Stimulated activated CD8-positive, alpha-beta memory T cell treated with anti-CD3 and anti-CD28 coated beads, Interleukin-15, amount 100 ng/mL, for 48 hours (primary cell): Measurements from ENCODE around the gene EVC.

Experiments
- DNase-seq, 2 donors: peaks; one replicate each; pipeline ENCODE4 v3.0.0-alpha.2; 2020; ENCODE audit warnings: low read depth in 2 of 2

EVC gene

DNA sequence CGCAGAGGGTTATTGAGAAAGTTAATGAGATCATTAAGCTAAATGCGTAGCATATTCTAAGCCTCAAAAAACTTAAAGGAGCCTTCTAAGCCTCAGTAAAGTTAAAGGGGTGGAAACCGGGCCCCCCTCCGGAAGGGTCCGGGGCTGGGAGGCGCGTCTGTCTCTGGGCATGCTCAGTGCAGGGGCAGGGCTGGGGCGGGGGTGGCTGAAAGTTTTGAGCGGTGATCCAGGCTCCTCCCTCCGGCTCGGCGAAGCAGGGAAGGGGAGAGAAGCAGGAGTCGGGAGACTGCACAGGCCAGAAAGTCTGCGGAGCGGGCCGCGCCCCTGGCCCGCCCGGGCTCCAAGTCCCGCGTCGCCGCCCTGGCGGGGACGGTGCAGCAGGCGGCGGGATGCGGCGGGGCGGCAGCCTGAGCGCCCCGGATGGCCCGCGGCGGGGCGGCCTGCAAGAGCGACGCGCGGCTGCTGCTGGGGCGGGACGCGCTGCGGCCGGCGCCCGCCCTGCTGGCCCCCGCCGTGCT, at the start of gene EVC:
EVC (plus strand) TSS at position 241 of the 518 bp plus-strand sequence; CDS start at position 421, 180 bp downstream.
- no peak for DNase-seq

DNA sequence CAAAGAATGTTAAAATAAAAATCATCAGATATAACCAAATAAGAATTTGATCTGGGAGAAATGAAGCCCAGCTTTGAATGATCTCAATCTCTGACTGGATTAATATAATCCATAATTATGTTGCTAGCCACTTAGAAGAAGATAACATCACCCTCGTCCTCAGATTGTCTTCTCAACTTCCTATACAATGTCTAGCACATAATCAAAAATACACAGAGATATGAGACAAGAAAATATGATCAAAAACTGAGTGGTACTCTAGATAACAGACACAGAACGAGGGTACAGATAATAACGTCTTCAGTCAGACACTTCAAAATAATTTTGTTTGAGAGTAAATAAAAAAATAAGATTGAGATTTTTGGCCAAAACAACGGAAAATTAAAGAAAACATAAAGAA, 49.8 kb upstream of the EVC start:
- DNase-seq: no peak

DNA sequence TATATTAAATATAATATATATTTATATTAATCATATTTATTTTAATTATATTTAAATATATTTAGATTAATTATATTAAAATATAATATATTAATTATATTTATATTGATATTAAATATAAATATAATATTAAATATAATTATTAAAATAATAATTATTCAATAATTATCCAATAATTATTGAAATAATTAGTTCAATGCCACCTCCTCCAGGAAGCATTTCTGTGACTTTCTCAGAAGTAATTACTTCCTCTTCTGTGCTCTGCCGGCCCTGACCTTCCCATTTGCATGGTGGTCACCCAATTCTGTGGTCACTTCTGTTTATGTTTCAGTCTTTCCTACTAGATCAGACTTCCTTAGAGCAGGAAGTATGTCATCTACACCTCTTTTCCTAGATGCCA, 48.4 kb upstream of the EVC start:
- no peak for DNase-seq

DNA sequence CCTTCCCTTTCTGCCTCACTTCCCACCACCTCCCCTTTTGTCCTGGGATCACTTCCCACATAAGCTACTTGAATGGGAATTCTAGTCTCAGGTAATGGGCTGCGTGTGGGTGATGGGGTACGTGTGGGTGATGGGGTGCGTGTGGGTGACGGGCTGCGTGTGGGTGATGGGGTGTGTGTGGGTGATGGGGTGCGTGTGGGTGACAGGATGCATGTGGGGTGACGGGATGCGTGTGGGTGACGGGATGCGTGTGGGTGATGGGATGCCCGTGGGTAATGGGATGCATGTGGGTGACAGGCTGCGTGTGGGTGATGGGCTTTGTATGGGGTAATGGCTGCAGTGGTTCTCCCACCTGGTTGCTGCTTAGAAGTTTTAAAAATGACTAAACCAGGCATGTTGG, 46.2 kb upstream of the EVC start:
- no peak for DNase-seq

DNA sequence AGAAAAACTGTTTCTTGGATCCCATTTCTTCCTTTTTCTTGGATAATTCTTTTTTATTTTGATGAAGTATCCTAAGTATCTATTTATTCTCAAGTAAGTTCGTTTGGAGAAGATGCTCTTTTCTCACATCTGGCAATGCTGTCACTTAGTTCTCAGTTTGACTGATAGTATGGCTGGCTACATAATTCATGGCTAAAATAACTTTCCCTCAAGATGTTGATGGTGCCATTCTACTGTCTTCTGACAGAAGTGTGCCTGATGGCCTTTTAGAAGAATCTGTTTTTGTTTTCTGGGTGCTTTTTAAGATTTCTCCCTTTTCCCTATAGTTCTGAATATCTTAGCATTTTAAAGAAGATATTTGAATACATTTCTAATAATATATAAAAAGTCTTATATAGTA, 44.3 kb upstream of the EVC start:
- no peak for DNase-seq

DNA sequence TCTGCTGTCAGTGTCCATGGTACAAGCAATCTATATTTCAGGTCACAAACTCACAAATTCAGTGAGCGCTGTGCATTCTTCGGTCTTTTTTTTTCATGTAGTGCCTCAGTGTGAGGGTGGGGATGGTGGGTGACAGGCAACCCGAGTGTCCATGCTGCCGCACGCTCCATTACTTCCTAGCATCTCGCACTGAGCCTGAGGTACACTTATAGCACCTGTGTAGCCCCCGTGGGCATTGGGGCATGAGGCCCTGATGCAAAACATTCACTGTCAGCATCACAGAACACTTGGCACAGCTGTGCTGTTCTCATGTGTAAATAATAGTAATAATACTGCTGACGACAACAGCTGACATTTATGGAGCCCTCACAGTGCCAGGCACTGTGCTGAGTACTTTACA, 34.2 kb upstream of the EVC start:
- no peak for DNase-seq

DNA sequence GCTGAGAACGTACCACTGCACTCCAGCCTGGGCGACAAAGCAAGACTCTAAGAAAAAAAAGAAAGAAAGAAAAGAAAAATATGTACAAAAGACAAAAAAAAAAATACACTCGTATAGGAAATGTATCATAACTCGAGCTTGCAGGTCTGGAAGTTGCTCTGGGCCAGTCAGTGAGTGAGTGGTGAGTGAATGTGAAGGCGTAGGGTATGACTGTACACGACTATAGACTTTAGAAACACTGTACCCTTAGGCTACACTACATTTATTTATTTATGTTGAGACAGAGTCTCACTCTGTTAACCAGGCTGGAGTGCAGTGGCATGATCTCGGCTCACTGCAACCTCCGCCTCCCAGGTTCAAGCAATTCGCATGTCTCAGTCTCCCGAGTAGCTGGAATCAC, 32.0 kb upstream of the EVC start:
- DNase-seq: no peak

DNA sequence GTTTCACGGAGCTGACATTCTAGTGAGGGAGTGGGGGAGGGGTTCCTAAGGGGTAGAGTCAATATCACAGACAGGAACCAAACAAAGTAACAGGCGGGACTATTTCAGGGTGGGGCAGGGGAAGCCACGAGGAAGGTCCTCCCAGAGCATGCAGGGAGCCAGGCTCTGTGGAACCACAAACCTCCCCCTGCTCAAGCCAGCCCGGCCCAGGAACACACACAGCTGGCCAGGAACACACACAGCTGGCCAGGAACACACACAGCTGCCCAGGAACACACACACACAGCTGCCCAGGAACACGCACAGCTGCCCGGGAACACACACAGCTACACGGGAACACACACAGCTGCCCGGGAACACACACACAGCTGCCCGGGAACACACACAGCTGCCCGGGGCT, 27.4 kb upstream of the EVC start:
- DNase-seq: no peak

DNA sequence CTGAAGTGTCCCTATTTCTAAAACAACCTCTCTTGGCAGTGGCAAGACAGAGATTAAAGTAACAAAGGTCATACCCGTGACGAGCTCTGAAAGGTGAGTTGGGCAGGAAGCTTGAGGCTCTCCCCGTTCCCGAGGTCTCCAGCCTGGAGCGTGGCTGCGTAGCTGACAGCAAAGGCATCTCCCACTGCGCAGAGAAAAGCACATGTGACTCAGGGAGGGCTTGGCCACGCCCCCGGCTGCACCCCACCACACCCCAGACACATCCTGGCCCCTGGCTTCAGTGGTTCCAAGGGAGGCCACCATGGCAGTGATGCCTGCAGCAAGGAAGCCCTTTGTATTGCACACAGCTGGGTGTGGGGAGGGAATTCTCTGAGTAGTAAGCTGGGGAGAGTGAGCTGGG, 25.7 kb upstream of the EVC start:
- no peak for DNase-seq

DNA sequence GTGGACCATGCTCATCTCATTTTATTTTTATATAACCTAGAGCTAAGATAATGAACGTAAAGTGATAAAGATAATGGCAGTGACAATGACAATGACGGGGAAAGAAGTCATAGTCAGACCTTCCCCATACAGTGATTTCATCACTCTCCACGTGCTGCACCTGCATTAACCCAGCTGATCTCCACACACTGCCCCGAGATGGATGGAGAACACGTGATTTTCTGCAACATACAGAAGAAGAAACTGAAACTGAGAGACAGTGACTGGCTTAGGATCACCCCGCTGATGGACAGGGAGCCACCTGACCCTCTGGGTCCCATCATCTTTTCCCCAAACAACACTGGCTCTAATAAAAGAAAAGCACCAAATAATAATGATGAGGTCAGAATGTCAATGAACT, 24.7 kb upstream of the EVC start:
- DNase-seq: no peak

DNA sequence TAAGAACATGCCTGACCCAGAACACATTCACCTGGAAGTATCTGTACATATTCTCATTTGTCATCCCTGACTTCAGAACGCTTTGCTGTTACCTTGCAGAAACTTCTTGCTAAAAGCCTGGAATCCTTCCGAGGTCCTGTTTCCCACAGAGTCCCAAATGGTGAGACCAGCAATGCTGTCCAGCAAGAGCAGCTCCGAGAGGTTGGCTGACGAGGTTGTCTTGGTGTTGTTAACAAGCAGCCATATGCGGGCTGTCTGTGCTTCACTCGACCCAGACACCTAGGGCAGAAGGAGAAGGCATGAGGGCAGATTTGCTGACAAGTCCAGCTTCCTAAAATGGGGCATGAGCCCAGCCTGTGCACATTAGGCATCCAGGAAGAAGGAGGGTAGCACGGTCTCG, 21.9 kb upstream of the EVC start:
- no peak for DNase-seq

DNA sequence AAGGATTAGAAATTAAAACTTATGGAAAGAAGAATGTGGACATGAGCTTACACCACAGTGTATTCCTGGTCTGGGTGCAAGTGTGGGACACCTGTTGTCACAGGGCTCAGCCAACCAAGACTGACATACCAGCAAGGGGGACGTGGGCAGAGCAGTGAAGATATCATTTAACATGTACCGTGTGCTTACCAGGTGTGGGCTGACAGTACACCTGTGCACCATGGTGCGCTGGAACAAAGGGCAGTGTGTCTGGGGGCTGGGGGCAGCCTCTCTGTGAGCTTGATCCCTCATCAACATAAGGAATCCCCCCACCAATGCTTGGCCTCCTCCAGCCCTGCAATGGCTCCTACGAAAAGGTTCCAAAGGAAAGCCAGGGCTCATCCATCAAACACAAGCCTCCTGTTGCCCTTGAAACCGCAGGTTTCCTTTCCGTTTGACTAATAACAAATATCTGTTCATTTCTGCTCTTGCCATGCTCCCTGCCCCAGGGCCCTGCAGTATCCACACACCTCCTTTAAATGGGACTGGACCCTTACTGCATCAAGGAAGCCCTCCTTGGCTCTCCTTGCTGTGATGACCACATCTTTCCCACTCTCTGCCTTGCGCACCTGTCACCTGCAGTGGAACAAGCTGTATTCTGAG, 19.4 kb upstream of the EVC start:
- no peak for DNase-seq

DNA sequence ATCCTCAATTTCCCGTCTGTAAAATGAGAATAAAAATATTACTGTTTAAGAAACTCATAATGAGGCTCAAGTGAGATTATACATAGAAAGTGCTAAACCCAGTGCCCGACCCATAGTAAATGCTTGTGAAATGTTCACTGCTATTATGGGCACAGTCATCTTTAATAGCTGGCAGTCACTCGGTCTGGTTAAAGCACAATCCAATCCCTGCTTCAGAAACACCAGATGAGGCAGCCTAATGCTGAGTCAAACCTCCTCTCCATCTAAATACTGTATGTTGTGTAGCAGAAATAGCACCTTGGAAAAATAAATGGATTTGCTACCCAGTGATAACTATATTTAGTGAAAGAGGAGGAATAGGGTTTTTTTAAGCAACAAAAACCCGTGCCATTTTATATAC, 17.1 kb upstream of the EVC start:
- DNase-seq: no peak

DNA sequence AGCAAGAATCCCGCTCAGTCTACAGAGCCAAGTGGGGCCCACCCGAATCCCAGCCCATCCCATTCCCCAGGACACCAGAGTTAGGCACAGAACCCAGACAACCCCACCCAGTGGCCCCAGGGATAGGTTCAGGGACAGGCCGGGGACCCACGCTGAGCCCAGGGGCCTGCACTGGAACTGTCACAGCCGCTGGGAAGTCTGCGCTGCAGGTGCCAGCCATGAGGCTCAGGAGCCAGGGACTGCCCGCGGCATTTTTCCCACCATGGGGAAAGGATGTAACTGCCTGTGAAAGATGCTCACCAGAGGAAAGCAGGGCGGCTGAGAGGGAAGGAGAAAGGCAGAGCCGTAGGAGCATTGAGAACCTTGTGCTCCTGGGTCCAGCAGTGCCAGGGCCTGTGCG, 14.7 kb upstream of the EVC start:
- DNase-seq: no peak

DNA sequence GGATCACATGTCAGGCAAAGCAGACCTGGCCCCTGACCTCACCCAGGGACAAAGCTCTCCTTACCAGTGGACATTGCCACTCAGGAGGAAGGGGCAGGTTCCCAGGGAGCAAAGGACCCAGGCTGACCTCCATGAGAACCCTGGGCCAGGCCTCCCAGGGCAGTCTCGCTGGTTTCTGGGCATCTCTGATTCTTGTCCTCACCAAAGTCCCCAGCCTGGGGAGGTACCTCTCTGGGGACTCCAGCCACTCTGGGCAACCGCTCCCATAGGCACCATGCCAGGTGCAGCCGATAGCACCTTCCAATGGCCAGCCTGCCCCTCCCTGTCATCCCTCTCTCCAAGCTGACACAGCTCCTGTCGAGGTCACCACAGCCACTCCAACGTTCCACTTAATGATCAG, 10.5 kb upstream of the EVC start:
- DNase-seq: no peak

DNA sequence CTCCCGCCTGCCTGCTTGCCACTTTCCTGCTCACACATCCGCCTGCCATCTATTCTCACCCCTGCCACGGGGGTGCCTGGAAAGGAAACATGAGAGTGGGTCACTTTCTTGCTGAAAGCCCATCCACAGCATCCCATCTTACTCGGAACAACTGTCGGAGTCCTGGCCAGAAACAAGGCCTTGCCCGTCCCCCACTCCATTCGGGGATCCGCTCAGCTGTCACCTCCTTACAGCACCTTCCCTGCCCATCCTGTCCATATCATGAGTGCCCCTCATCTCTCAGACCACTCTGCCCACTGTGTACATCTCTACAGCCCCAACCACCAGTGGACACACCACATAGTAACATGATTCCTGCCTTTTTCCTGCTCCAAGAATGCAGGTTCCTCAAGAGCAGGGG, 9.0 kb upstream of the EVC start:
- DNase-seq: no peak

DNA sequence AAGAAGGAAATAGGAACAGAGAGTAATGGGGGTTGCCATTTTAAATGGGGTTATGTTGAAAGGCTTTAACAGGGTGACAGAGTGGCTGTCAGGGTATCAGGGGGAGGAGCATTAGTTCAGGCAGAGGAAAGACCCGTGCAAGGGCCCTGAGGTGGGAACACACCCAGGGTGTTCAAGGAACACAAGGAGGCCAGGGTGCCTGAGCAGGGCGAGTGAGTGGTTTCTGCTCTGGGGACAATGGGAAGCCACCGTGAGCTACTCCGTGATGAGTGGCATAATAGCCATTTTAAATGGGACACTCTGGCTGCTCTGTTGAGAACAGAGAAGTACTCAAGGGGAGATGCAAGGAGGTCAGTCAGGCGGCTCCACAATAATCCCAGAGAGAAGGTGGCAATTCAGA, 7.2 kb upstream of the EVC start:
- DNase-seq: no peak

DNA sequence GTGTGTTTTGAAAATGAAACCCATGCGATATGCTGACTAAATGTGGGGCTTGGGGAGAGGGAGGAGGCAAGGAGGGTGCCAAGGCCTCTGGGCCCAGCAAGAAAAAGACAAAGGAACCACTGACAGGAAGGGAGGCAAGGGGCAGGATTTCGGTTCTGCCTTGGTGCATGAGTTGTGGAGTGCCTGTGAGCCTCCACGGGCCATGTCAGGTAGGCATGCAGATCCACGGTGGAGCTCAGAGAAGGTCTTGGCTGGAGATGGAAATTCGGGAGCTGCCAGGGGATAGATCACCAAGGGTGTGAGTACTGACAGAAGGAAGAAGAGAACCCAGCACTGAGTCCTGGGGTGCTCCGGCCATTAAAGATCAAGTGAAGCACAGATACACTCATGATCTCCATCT, 6.7 kb upstream of the EVC start:
- no peak for DNase-seq

DNA sequence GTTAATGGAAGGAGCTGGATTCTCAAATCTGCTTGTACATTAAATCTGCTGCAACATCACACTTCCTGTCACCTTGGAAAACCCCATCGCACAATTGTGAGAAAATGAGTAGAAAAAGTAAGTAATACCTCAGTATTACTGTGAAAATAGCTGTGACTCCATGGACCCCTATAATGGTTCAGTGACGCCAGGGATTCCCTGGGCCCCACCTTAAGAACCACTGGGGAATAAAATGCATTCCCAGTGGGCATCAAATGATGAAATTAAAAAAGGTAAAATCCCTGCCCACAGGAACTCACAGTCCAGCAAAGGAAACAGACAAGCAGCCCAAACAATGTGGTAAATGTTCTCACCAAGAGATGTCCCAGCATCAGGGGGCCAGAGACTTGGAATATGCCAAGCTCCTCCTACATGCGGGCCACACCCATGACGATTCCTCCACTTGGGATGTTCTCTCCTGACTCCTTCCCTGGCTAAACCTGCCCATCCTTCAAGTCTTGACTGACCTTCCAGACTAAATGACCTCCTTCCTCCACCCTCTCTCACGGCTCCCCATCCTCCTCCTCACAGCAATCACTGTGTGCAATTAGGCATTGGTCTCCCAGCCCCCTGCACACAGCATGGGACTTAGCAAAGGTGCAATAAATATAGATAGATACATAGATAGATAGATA, 5.2 kb upstream of the EVC start:
- DNase-seq: no peak

DNA sequence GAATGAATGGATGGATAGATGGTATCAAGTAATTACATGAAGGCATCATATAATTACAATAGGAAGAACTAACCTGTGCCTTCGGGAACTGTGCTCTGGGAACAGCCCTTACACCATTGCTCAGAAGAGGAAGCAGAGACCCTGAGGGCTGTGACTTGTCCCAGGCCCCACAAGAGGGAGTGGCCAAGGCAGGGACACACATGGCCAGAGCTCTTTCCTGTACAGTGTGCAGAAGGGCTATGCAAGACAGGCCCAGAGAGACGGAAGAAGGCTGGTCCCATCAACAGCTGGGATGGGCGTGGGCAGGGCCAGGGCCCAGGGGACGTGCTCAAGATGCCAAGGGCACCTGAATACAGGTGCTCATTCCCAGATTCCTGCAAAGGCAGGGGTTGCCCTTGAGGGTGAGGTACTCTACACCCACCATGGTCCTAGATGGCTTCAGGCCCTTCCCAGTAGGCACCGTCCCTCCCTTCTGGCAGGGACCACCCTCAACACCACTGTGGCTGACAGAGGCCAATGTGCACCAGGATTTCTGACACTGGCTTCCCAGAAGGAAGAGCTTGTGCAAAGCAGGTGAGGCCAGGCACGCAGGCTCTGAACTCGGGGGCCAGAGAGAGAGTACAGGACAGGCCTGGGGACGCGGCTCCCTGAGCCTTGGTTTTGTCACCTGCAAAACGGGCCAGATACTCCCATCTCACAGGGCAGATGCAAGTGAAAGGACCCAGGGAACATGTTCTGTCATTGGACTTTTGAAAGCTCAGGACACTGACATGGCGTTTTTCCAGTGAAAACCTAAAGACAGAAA, 4.3 kb upstream of the EVC start:
- no peak for DNase-seq

DNA sequence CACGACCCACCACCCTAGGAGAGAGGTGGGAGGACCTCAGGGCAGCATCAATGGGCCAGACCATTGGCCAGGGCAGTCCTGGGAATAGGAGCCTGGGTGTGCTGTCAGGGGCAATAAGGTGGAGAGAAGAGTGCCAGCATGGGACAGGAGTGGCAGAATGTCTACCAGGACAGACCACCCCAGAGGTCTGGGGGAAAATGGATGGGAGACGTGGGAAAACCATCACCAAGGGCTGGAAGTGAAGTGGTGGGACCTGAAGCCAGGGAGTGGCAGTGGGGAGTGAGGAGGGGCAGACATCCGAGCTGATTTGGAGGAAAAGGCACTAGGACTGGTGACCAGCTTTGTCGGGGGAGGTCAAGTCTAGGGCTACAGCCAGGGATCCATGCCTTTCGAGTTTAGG, 3.6 kb upstream of the EVC start:
- DNase-seq: no peak

DNA sequence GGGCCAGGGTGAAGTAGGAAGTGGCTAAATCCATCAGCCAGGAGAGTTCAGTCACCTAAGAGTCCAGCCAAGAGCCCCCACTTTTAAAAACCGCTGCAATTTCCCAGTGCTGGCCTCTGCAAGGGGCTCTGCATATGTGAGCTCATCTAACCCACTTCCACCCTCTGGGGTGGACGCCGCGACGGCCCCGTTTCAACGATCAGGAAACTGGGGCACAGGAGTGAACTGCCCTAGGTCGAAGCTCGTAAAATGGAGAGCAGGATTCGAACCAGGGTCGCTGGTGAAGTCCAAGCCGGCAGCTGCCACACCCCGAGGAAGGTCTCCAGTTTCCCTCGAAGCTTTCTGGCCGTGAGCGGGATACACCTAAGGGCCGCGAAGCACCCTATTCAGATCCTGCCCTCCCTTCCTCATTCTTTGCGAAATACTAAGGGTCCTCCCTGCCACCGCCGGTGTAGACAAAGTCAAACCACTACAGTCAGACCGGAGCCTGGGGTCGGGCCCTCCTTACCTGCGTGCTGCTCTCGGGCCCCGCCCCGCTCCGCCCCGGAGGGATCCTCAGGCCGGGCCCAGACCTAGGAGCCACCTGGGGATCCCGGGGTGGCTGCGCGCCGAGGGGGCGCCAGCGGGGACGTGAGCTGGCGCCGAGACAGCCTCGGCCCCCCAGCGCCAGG, 3.1 kb upstream of the EVC start:
- no peak for DNase-seq
